ENCODE measurements around the gene PJVK. TPM values are rescaled to one million over a fixed set of nuclear protein-coding genes. Genes with fewer than 3 reads are reported as not detected.

PJVK gene
- total RNA-seq, 1 experiment from 2014 or later = 7.4 TPM

GRCh38 chr2:178506949-178507348, 55.8 kb downstream of the PJVK start:
- no peak for DNase-seq (ENCODE audit: unreplicated experiment)
- Mint-ChIP-seq H3K27ac (ENCODE audit: low read depth, unreplicated experiment) (no peak overlapping the region), H3K27me3 (ENCODE audit: insufficient read depth, unreplicated experiment) (no peaks in the 10 kb centered on the region), H3K9me3 (ENCODE audit: unreplicated experiment) (no peaks in the 10 kb centered on the region), H3K36me3 (ENCODE audit: insufficient read depth, unreplicated experiment) (peaks cover 54% of the 10 kb centered on the region), H3K4me1 (ENCODE audit: insufficient read depth, unreplicated experiment) (no peaks in the 10 kb centered on the region), H3K4me3 (ENCODE audit: unreplicated experiment) (no peak overlapping the region)
- intact Hi-C loops (cut with micrococcal nuclease) = no loop called here
- BruUV-seq (replicated peaks) = no TSS peak
- CTCF ChIA-PET = interaction anchor here (0.6 kb wide), 1 partner anchor 15 kb away, joined by 3 read pairs; no protein-coding TSS in a partner anchor
- TF ChIP-seq, protein P1, sequence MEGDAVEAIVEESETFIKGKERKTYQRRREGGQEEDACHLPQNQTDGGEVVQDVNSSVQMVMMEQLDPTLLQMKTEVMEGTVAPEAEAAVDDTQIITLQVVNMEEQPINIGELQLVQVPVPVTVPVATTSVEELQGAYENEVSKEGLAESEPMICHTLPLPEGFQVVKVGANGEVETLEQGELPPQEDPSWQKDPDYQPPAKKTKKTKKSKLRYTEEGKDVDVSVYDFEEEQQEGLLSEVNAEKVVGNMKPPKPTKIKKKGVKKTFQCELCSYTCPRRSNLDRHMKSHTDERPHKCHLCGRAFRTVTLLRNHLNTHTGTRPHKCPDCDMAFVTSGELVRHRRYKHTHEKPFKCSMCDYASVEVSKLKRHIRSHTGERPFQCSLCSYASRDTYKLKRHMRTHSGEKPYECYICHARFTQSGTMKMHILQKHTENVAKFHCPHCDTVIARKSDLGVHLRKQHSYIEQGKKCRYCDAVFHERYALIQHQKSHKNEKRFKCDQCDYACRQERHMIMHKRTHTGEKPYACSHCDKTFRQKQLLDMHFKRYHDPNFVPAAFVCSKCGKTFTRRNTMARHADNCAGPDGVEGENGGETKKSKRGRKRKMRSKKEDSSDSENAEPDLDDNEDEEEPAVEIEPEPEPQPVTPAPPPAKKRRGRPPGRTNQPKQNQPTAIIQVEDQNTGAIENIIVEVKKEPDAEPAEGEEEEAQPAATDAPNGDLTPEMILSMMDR (IDR thresholded peaks at IDR 0.05; ENCODE audit: unreplicated experiment) = no peak
- POLR2A ChIA-PET = interaction anchor here (1.1 to 1.3 kb wide), 2 partner anchors 11 to 27 kb away, joined by 3 to 4 read pairs; partner anchors contain the start of gene PLEKHA3

DNA sequence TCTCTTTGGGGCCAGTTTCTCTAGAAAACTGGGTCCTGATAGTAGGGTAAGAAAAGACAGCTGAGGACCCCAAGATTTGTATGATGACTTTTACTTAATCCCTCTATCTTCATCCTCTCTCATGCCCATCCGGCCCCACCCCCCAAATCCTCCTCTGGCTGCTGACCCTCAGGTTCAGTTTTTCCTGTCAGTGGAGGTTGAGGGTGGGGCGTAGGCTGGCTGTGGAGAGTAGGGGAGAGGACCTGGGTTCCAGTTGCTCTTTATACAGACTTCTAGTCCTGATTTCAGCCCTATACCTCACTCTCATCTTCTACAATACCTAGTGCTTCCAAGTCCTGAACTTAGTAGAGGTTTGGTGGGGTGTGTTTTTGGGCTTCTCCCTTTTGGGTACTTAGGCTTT, 57.5 kb downstream of the PJVK start:
- Mint-ChIP-seq H3K4me1 (ENCODE audit: insufficient read depth, unreplicated experiment) (no peaks in the 10 kb centered on the region), H3K4me3 (ENCODE audit: unreplicated experiment) (no peak overlapping the region), H3K9me3 (ENCODE audit: unreplicated experiment) (no peaks in the 10 kb centered on the region), H3K27ac (ENCODE audit: low read depth, unreplicated experiment) (no peak overlapping the region), H3K27me3 (ENCODE audit: insufficient read depth, unreplicated experiment) (no peaks in the 10 kb centered on the region), H3K36me3 (ENCODE audit: insufficient read depth, unreplicated experiment) (peaks cover 41% of the 10 kb centered on the region)
- ChIA-PET CTCF (interaction anchor here (0.7 to 0.8 kb wide), 2 partner anchors 8 to 100 kb away, joined by 5 to 7 read pairs; no protein-coding TSS in a partner anchor), POLR2A (interaction anchor here (0.9 kb wide), 1 partner anchor 9 kb away, joined by 4 read pairs; no protein-coding TSS in a partner anchor)
- no TSS peak for BruUV-seq (replicated peaks)
- no peak for DNase-seq (ENCODE audit: unreplicated experiment)
- TF ChIP-seq, protein P1 (IDR thresholded peaks at IDR 0.05; ENCODE audit: unreplicated experiment) = no peak
- intact Hi-C loops (cut with micrococcal nuclease) = no loop called here

DNA sequence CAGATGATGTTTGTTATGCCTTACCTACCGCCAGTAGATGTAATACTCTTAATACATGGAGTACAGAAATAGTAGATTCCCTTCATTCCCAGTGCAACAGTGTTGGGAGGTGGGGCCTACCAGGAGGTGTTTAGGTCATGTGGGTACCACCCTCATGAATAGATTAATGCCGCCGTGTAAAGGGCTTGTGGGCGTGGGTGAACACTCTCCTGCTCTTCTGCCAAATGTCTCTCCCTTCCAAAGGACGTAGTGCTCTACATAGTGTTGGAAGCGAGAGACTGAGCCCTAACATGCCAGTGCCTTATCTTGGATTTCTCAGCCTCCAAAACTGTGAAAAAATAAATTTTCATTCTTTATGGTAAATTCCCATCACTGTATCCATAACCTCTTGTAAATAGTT, 59.2 kb downstream of the PJVK start:
- Mint-ChIP-seq H3K4me3 (ENCODE audit: unreplicated experiment) (no peak overlapping the region), H3K4me1 (ENCODE audit: insufficient read depth, unreplicated experiment) (no peaks in the 10 kb centered on the region), H3K9me3 (ENCODE audit: unreplicated experiment) (no peaks in the 10 kb centered on the region), H3K27me3 (ENCODE audit: insufficient read depth, unreplicated experiment) (no peaks in the 10 kb centered on the region), H3K27ac (ENCODE audit: low read depth, unreplicated experiment) (no peak overlapping the region), H3K36me3 (ENCODE audit: insufficient read depth, unreplicated experiment) (peaks cover 35% of the 10 kb centered on the region)
- intact Hi-C loops (cut with micrococcal nuclease) = no loop called here
- ChIA-PET POLR2A (interaction anchor here (1.2 kb wide), 1 partner anchor 13 kb away, joined by 3 read pairs; no protein-coding TSS in a partner anchor), CTCF (no interaction called here)
- no TSS peak for BruUV-seq (replicated peaks)
- DNase-seq (ENCODE audit: unreplicated experiment) = no peak
- TF ChIP-seq, protein P1 (IDR thresholded peaks at IDR 0.05; ENCODE audit: unreplicated experiment) = no peak

Other genes starting within 250 kb of the PJVK start
- gene PRKRA, start 203 bp upstream of the PJVK start, total RNA-seq (2022) = 51.4 and 58.9 TPM in 2 replicates
- 5.8 and 8.4 TPM in 2 replicates for gene FKBP7, start 27.2 kb downstream of the PJVK start, total RNA-seq (2022)
- 29.8 and 43.4 TPM in 2 replicates for gene PLEKHA3, start 29.1 kb downstream of the PJVK start, total RNA-seq (2022)

Data from MCF 10A (cell line).